OCI-LY3 (cell line): ENCODE results near the gene ACADSB.

Source experiments
- H2AFZ ChIP-seq: fragments of 200-600, 300-600 bp; shearing (Covaris generic); 2 replicates; pipeline ENCODE4 v1.6.0; 2014; ENCODE audit warnings: antibody characterized with exemption, low read depth, low read length
- H3K27ac ChIP-seq: fragments of 200-600, 300-600 bp; sonication (generic); 2 replicates; pipeline ENCODE4 v1.5.1; 2014; ENCODE audit warnings: mild to moderate bottlenecking, low read length, moderate library complexity, mixed read lengths
- H3K27me3 ChIP-seq: fragments of 200-600, 300-600 bp; sonication (generic); 2 replicates; pipeline ENCODE4 v1.6.1; 2014; ENCODE audit warnings: low read depth, low read length, mixed read lengths
- H3K36me3 ChIP-seq: fragments of 200-600, 300-600 bp; sonication (generic); replicated peaks from 2 replicates; pipeline ENCODE3; 2014; ENCODE audit warnings: low read depth, low read length, mixed read lengths
- H3K4me1 ChIP-seq: fragments of 300-600, 200-600 bp; sonication (generic); 2 replicates; pipeline ENCODE4 v1.6.1; 2014; ENCODE audit warnings: low read length, mixed read lengths
- H3K4me2 ChIP-seq: fragments of 200-600, 300-600 bp; sonication (generic); 2 replicates; pipeline ENCODE4 v1.6.1; 2014; ENCODE audit warnings: low read length, mixed read lengths
- H3K4me3 ChIP-seq: fragments of 300-600, 200-600 bp; sonication (generic); 2 replicates; pipeline ENCODE4 v1.5.1; 2014; ENCODE audit warnings: antibody characterized with exemption, mild to moderate bottlenecking, low read length, moderate library complexity
- H3K79me2 ChIP-seq: fragments of 300-600, 200-600 bp; shearing (Covaris generic); 2 replicates; pipeline ENCODE4 v1.6.1; 2014; ENCODE audit warnings: mild to moderate bottlenecking, low read length, mixed read lengths
- H3K9ac ChIP-seq: fragments of 300-600, 200-600 bp; shearing (Covaris generic); 2 replicates; pipeline ENCODE4 v1.6.0; 2014; ENCODE audit warnings: mild to moderate bottlenecking, low read length, moderate library complexity
- H3K9me3 ChIP-seq: fragments of 200-600, 300-600 bp; shearing (Covaris generic); 2 replicates; pipeline ENCODE4 v1.6.1; 2014; ENCODE audit warnings: low read length, mixed read lengths; ENCODE audit not compliant: insufficient read depth
- H4K20me1 ChIP-seq: fragments of 200-600, 300-600 bp; sonication (generic); 2 replicates; pipeline ENCODE4 v1.6.1; 2016; ENCODE audit warnings: low read length, mixed read lengths; ENCODE audit not compliant: insufficient read depth
- CTCF ChIP-seq: fragments of 200-600, 300-600 bp; sonication (generic); IDR thresholded peaks from 2 replicates; pipeline ENCODE4 v1.5.1; 2014; ENCODE audit warnings: antibody characterized with exemption, low read length, low read depth
- EZH2phosphoT487 ChIP-seq: fragments of 200-600 bp; shearing (Covaris generic); IDR thresholded peaks from 2 replicates; pipeline ENCODE4 v1.6.1; 2018; ENCODE audit warnings: antibody characterized with exemption, mixed run types, low read depth

Gene ACADSB

GRCh38 chr10:123035467-123036086 is 26.8 kb downstream of the ACADSB start:
- Histone ChIP-seq H3K36me3 (no peaks in the 10 kb centered on the region), H3K9ac (no peak overlapping the region), H3K4me1 (no peaks in the 10 kb centered on the region), H3K27me3 (no peaks in the 10 kb centered on the region), H3K27ac (no peak overlapping the region), H3K9me3 (no peaks in the 10 kb centered on the region), H2AFZ (no peak overlapping the region), H3K4me2 (no peak overlapping the region), H3K79me2 (no peaks in the 10 kb centered on the region), H4K20me1 (no peaks in the 10 kb centered on the region), H3K4me3 (no peak overlapping the region)
- TF ChIP-seq CTCF (no peak), EZH2phosphoT487 (no peak)

GRCh38 chr10:123038782-123039631 is 30.2 kb downstream of the ACADSB start:
- Histone ChIP-seq H3K9me3 (no peaks in the 10 kb centered on the region), H3K9ac (no peak overlapping the region), H2AFZ (no peak overlapping the region), H3K4me3 (no peak overlapping the region), H3K4me2 (no peak overlapping the region), H3K27ac (no peak overlapping the region), H3K4me1 (0 out of 2 replicates have a peak, but pooled peaks cover 2% of the 10 kb centered on the region), H3K36me3 (no peaks in the 10 kb centered on the region), H3K27me3 (no peaks in the 10 kb centered on the region), H4K20me1 (no peaks in the 10 kb centered on the region), H3K79me2 (no peaks in the 10 kb centered on the region)
- no peak for TF ChIP-seq EZH2phosphoT487
- TF ChIP-seq CTCF: no peak

DNA sequence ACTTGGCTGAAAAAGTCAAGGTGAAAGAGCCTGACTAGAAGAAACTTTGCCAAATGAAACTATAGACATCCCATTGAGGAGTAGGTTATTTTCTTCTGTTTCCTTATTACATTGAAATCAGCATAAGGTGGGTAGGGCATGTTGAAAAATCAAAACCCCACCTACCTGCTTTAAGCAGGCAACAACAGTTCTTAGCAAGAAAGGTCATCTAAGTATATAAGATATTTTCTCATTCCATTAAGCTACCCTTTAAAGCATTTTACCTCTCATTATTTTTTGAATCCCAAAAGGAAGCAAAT is 30.8 kb downstream of the ACADSB start:
- Histone ChIP-seq H3K9ac (no peak overlapping the region), H3K4me2 (no peak overlapping the region), H2AFZ (no peak overlapping the region), H3K36me3 (no peaks in the 10 kb centered on the region), H3K27me3 (no peaks in the 10 kb centered on the region), H3K27ac (no peak overlapping the region), H3K4me1 (0 out of 2 replicates have a peak, but pooled peaks cover 6% of the 10 kb centered on the region), H4K20me1 (no peaks in the 10 kb centered on the region), H3K79me2 (no peaks in the 10 kb centered on the region), H3K4me3 (no peak overlapping the region), H3K9me3 (no peaks in the 10 kb centered on the region)
- TF ChIP-seq EZH2phosphoT487 (no peak), CTCF (no peak)

DNA sequence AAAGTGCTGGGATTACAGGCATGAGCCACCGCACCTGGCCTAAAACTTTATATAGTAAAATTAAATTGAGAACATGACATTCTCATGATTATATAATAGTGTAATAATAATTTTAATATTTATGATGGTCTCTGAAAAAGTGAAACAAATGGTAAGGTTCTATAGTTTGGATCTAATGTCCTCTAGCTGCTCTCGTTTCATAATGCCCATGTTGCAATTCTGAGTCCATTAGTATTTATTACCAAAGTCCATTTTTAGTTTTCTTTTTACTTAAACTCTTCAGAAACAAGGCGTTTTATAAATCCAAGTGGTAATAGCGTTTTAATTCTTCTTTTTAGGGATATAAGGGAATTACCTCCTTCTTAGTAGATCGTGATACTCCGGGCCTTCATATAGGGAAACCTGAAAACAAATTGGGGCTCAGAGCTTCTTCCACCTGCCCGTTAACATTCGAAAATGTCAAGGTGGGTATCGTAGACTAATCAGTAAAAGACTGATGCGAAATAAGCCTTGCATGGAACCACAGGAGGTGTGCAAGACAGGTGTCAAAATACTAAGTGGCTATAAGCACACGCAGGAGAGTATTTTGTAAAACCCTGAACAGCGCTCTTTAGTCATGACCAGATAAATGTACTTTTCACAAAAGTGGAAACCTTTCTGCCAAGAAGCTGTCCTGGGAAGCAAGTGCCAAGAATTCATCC is 34.1 kb downstream of the ACADSB start:
- TF ChIP-seq EZH2phosphoT487: no peak
- TF ChIP-seq CTCF: no peak
- H3K36me3 ChIP-seq: no peaks in the 10 kb centered on the region

More for the DNA sequence above, 34.1 kb downstream of the ACADSB start:
- no peak overlapping the region for H3K4me3 ChIP-seq
- no peaks in the 10 kb centered on the region for H3K79me2 ChIP-seq
- peaks cover 17% of the 10 kb centered on the region for H3K4me1 ChIP-seq
- H3K9ac ChIP-seq: no peak overlapping the region
- H3K27me3 ChIP-seq: no peaks in the 10 kb centered on the region
- H3K27ac ChIP-seq: no peak overlapping the region
- no peaks in the 10 kb centered on the region for H4K20me1 ChIP-seq
- H2AFZ ChIP-seq: no peak overlapping the region
- no peaks in the 10 kb centered on the region for H3K9me3 ChIP-seq
- no peak overlapping the region for H3K4me2 ChIP-seq
